Gastrocnemius medialis (tissue), 4 donors: ENCODE results near the gene FANCC. TPM values are rescaled to one million over a fixed set of nuclear protein-coding genes. Genes with fewer than 3 reads are reported as not detected.

Source experiments
- ATAC-seq, 2 donors: fragments of 150-250 bp; one replicate each; pipeline ENCODE4 v1.9.1; 2016
- DNase-seq, 2 donors: peaks; one replicate each; pipeline ENCODE4 v3.0.0-alpha.2; 2019
- H3K27ac ChIP-seq, 4 donors: fragments of 200-600 bp; sonication (generic); 1 replicate in 1 of 4; 2 replicates in 3 of 4; pipeline ENCODE4 v1.5.1; 2016 to 2018; ENCODE audit warnings: mild to moderate bottlenecking in 2 of 4, moderate library complexity in 1 of 4
- H3K27me3 ChIP-seq, 3 donors: fragments of 200-600 bp; sonication (generic) in 2 of 3; 1 replicate in 1 of 3; 2 replicates in 2 of 3; pipeline versions ENCODE4 v1.5.1 to v1.6.0; 2016 to 2019; ENCODE audit warnings: mild to moderate bottlenecking in 1 of 3, moderate library complexity in 1 of 3
- H3K36me3 ChIP-seq, 2 donors: fragments of 200-600 bp; sonication (generic) in 1 of 2; one replicate each; pipeline ENCODE4 v1.5.1; 2017 to 2018
- H3K4me1 ChIP-seq, 2 donors: fragments of 200-600 bp; sonication (generic) in 1 of 2; one replicate each; pipeline ENCODE4 v1.5.1; 2016 to 2017; ENCODE audit warnings: mild to moderate bottlenecking in 2 of 2
- H3K4me3 ChIP-seq, 4 donors: fragments of 200-600 bp; sonication (generic) in 3 of 4; 1 replicate in 1 of 4; 2 replicates in 3 of 4; pipeline ENCODE4 v1.5.1; 2016 to 2019; ENCODE audit warnings: mild to moderate bottlenecking in 2 of 4
- H3K9me3 ChIP-seq, 3 donors: fragments of 200-600 bp; sonication (generic) in 2 of 3; 1 replicate in 1 of 3; 2 replicates in 2 of 3; pipeline ENCODE4 v1.5.1; 2016 to 2019
- CTCF ChIP-seq, 5 experiments: fragments of 450-650 bp in 3 of 5; fragments of 200-600 bp in 2 of 5; sonication (generic) in 2 of 5; IDR thresholded peaks in 4 of 5; conservative IDR thresholded peaks in 1 of 5; 1 replicate in 4 of 5; 2 replicates in 1 of 5; pipeline ENCODE4 v1.5.1; 2016 to 2019; ENCODE audit warnings: antibody characterized with exemption in 5 of 5, mild to moderate bottlenecking in 3 of 5, moderate library complexity in 3 of 5
- POLR2A ChIP-seq, 2 donors: fragments of 450-650 bp; IDR thresholded peaks; one replicate each; pipeline ENCODE4 v1.6.1; 2017; ENCODE audit warnings: antibody characterized with exemption in 2 of 2, mild to moderate bottlenecking in 2 of 2, moderate library complexity in 2 of 2
- in situ Hi-C, 4 donors: fragments of 200-750 bp; cut with MboI; loops; one replicate each; pipeline versions ENCODE4 v1.15.0 to v1.8.0; 2017; ENCODE audit warnings: low sequenced_read_pairs in 4 of 4
- intact Hi-C: fragments of 100-400 bp; cut with DNase I; formaldehyde crosslinking; loops from one replicate; pipeline ENCODE4 v1.15.1; 2023; ENCODE audit warnings: low total_unique reads
- total RNA-seq, 4 donors: library from RNA; depleted of rRNA; stranded (reverse); fragments of >200 nt; gene quantifications; one replicate each; pipeline versions ENCODE4 v1.1.0 to v1.2.3, GENCODE V29; 2016

FANCC gene
- total RNA-seq, 4 donors from 2014 or later = 1.2 to 4.8 (median 2.5) TPM

- no peaks in the 10 kb centered on the region for H3K4me1 ChIP-seq
- no peak overlapping the region for H3K27ac ChIP-seq
- H3K36me3 ChIP-seq = no peaks in the 10 kb centered on the region
- no peak for ATAC-seq
- DNase-seq = no peak
- TF ChIP-seq CTCF (IDR thresholded peaks at IDR 0.05 in 4 of 5, conservative IDR thresholded peaks at IDR 0.05 in 1 of 5) (no peak), POLR2A (IDR thresholded peaks at IDR 0.05) (no peak)
- in situ Hi-C loops = no loop called here
- no peaks in the 10 kb centered on the region for H3K9me3 ChIP-seq
- H3K27me3 ChIP-seq = no peaks in the 10 kb centered on the region
- H3K4me3 ChIP-seq = no peak overlapping the region
- intact Hi-C loops = no loop called here
Measured at GRCh38 chr9:95217936-95218335, 99.6 kb downstream of the FANCC start.

- H3K27me3 ChIP-seq = no peaks in the 10 kb centered on the region
- no peaks in the 10 kb centered on the region for H3K4me1 ChIP-seq
- no peak overlapping the region for H3K27ac ChIP-seq
- H3K36me3 ChIP-seq = no peaks in the 10 kb centered on the region
- H3K9me3 ChIP-seq = no peaks in the 10 kb centered on the region
- DNase-seq (no peak), ATAC-seq (no peak)
- in situ Hi-C loops = no loop called here
- intact Hi-C loops = no loop called here
- H3K4me3 ChIP-seq = no peak overlapping the region
- no peak for TF ChIP-seq CTCF (IDR thresholded peaks at IDR 0.05 in 4 of 5, conservative IDR thresholded peaks at IDR 0.05 in 1 of 5)
Measured at GRCh38 chr9:95215336-95215898, 102.1 kb downstream of the FANCC start.

GRCh38 chr9:95213117-95213516, 104.4 kb downstream of the FANCC start:
- ATAC-seq = no peak
- TF ChIP-seq POLR2A (IDR thresholded peaks at IDR 0.05) = no peak
- H3K4me3 ChIP-seq = no peak overlapping the region
- no peak overlapping the region for H3K27ac ChIP-seq
- no peaks in the 10 kb centered on the region for H3K36me3 ChIP-seq
- H3K27me3 ChIP-seq = no peaks in the 10 kb centered on the region
- in situ Hi-C loops = no loop called here
- intact Hi-C loops = no loop called here
- no peak for DNase-seq
- no peaks in the 10 kb centered on the region for H3K4me1 ChIP-seq
- no peaks in the 10 kb centered on the region for H3K9me3 ChIP-seq

- TF ChIP-seq CTCF (IDR thresholded peaks at IDR 0.05 in 4 of 5, conservative IDR thresholded peaks at IDR 0.05 in 1 of 5) (no peak), POLR2A (IDR thresholded peaks at IDR 0.05) (no peak)
- intact Hi-C loops (no loop called here), in situ Hi-C loops (no loop called here)
- no peaks in the 10 kb centered on the region for H3K27me3 ChIP-seq
- no peaks in the 10 kb centered on the region for H3K4me1 ChIP-seq
- H3K27ac ChIP-seq = no peak overlapping the region
- H3K9me3 ChIP-seq = no peaks in the 10 kb centered on the region
- no peak for ATAC-seq
- no peak for DNase-seq
- no peaks in the 10 kb centered on the region for H3K36me3 ChIP-seq
- H3K4me3 ChIP-seq = no peak overlapping the region
Measured at GRCh38 chr9:95211028-95211427, 106.5 kb downstream of the FANCC start.

GRCh38 chr9:95207403-95207802, 110.1 kb downstream of the FANCC start:
- Histone ChIP-seq H3K9me3 (no peaks in the 10 kb centered on the region), H3K36me3 (no peaks in the 10 kb centered on the region), H3K4me3 (no peak overlapping the region), H3K27ac (no peak overlapping the region), H3K27me3 (no peaks in the 10 kb centered on the region), H3K4me1 (no peaks in the 10 kb centered on the region)
- no peak for DNase-seq
- in situ Hi-C loops = no loop called here
- ATAC-seq = no peak
- intact Hi-C loops = no loop called here
- TF ChIP-seq POLR2A (IDR thresholded peaks at IDR 0.05) (no peak), CTCF (IDR thresholded peaks at IDR 0.05 in 4 of 5, conservative IDR thresholded peaks at IDR 0.05 in 1 of 5) (no peak)
